Adrenal gland (tissue), 5 donors: Measurements from ENCODE around the gene ZNF653.

Source experiments
- POLR2A ChIP-seq, 2 donors: fragments of 450-650 bp; IDR thresholded peaks; one replicate each; pipeline ENCODE4 v1.6.1; 2017; ENCODE audit warnings: antibody characterized with exemption in 2 of 2, mild to moderate bottlenecking in 2 of 2, moderate library complexity in 1 of 2
- TF ChIP-seq, protein P1 (sequence below), 6 experiments: fragments of 450-650 bp in 4 of 6; fragments of 200-600 bp in 2 of 6; sonication (generic) in 1 of 6; IDR thresholded peaks; 1 replicate in 5 of 6; 2 replicates in 1 of 6; pipeline versions ENCODE4 v1.5.1 to v1.8.0; 2016 to 2021; ENCODE audit warnings: antibody characterized with exemption in 6 of 6, mild to moderate bottlenecking in 2 of 6, moderate library complexity in 1 of 6
- donor health status: DM: no; HTN: no; CAD: no.

DNA sequence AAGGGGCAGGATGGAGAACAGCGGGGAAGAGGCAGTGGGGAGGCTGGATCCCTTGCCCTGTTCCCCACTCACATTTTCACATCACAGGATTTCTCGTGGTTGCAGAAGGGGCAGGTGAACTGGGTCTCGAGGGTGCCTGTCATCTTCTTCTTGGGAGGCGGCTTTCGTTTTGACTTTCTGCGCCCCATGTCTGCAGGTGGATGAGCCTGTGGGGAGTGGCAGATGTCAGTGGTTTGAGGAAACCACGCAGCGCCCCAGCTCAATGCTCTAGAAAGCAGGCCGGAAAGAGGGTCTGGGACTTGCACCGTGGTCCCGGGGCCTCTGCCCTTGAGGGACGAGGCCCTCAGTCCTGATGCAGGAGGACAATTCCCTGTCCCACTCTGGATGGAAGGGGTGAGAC is 48.5 kb upstream of the ZNF653 start:
- no peak for TF ChIP-seq POLR2A (IDR thresholded peaks at IDR 0.05)
- TF ChIP-seq, protein P1, sequence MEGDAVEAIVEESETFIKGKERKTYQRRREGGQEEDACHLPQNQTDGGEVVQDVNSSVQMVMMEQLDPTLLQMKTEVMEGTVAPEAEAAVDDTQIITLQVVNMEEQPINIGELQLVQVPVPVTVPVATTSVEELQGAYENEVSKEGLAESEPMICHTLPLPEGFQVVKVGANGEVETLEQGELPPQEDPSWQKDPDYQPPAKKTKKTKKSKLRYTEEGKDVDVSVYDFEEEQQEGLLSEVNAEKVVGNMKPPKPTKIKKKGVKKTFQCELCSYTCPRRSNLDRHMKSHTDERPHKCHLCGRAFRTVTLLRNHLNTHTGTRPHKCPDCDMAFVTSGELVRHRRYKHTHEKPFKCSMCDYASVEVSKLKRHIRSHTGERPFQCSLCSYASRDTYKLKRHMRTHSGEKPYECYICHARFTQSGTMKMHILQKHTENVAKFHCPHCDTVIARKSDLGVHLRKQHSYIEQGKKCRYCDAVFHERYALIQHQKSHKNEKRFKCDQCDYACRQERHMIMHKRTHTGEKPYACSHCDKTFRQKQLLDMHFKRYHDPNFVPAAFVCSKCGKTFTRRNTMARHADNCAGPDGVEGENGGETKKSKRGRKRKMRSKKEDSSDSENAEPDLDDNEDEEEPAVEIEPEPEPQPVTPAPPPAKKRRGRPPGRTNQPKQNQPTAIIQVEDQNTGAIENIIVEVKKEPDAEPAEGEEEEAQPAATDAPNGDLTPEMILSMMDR (IDR thresholded peaks at IDR 0.05), result no peak
